Testis (tissue), 3 donors: ENCODE results near the gene CRHR1. TPM values are rescaled to one million over a fixed set of nuclear protein-coding genes. Genes with fewer than 3 reads are reported as not detected.
A peak's percentile ranks its signal among the peaks of the same experiment; 100 is the strongest.
"Not testable (repeated sequence)": the region's sequence is repeated elsewhere in the genome, so short reads cannot be mapped to it uniquely, and the experiment has no call there.

Source experiments
- DNase-seq: peaks from one replicate; pipeline ENCODE4 v3.0.0-alpha.2; 2019
- H3K27ac ChIP-seq, 2 donors: fragments of 200-600 bp; sonication (generic); one replicate each; pipeline ENCODE4 v1.5.1; 2019
- H3K27me3 ChIP-seq: fragments of 200-600 bp; sonication (generic); one replicate; pipeline ENCODE4 v1.5.1; 2019
- H3K36me3 ChIP-seq: fragments of 200-600 bp; sonication (generic); one replicate; pipeline ENCODE4 v1.5.1; 2017; ENCODE audit warnings: low read depth; ENCODE audit errors: missing control alignments
- H3K4me1 ChIP-seq: fragments of 200-600 bp; sonication (generic); one replicate; pipeline ENCODE4 v1.5.1; 2019
- H3K4me3 ChIP-seq, 2 donors: fragments of 200-600 bp; sonication (generic); one replicate each; pipeline ENCODE4 v1.5.1; 2017 to 2019
- H3K9me3 ChIP-seq: fragments of 200-600 bp; sonication (generic); one replicate; pipeline ENCODE4 v1.5.1; 2017
- POLR2A ChIP-seq: fragments of 450-650 bp; IDR thresholded peaks from one replicate; pipeline ENCODE4 v1.6.1; 2017; ENCODE audit warnings: antibody characterized with exemption, mild to moderate bottlenecking, moderate library complexity
- WGBS, 2 donors: methylation state at CpG; one replicate each; pipeline ENCODE4 v1.1.5; 2018; 5-methylcytosine and 5-hydroxymethylcytosine counted together
- intact Hi-C: fragments of 100-400 bp; cut with DNase I; formaldehyde crosslinking; loops from one replicate; pipeline ENCODE4 v1.15.1; 2023; ENCODE audit warnings: low total_unique reads
- polyA plus RNA-seq: library from polyadenylated mRNA; stranded (reverse); fragments of 350-450 nt; fragmentation: Illumina TruSeq; extraction: RNeasy Lipid Tissue Mini Kit (QIAGEN cat#74804); gene quantifications from one replicate; pipeline ENCODE4 v1.2.3, GENCODE V29; 2014; ENCODE audit warnings: low read depth, low replicate concordance; ENCODE audit not compliant: insufficient read depth
- total RNA-seq, 2 donors: library from RNA; depleted of rRNA; stranded (reverse); fragments of >200 nt; gene quantifications; one replicate each; pipeline ENCODE4 v1.2.3, GENCODE V29; 2016
- TF ChIP-seq, protein P1 (sequence below), 3 experiments: fragments of 450-650 bp in 2 of 3; fragments of 200-600 bp in 1 of 3; sonication (generic) in 1 of 3; IDR thresholded peaks; one replicate each; pipeline ENCODE4 v1.5.1; 2016 to 2019; ENCODE audit warnings: antibody characterized with exemption in 3 of 3, mild to moderate bottlenecking in 2 of 3, moderate library complexity in 1 of 3

Gene CRHR1
- total and polyA plus RNA-seq, 3 donors from 2014 or later, result 0.55 to 1.9 (median 0.55) TPM

DNA sequence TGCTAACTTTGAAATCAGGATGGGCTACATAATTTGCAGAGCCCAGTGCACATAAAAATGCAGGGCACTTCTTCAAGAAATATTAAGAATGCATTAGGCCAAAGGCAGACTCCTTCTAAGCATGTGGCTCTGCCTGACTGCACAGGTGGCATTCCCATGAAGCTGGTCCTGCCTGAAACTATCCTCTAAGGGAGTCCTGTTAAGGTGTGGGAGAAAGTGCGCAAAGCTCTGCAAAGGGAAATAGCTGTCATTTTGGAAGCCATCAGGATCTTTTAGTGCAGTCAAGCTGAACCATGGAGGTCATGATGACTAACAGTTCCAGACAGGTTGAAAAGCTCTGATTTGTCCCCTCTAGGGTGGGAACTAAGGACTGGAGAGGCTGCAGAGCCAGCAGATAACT is 41.9 kb upstream of the CRHR1 start:
- H3K27me3 ChIP-seq, result no peaks in the 10 kb centered on the region
- TF ChIP-seq POLR2A, result no peak
- TF ChIP-seq, protein P1, sequence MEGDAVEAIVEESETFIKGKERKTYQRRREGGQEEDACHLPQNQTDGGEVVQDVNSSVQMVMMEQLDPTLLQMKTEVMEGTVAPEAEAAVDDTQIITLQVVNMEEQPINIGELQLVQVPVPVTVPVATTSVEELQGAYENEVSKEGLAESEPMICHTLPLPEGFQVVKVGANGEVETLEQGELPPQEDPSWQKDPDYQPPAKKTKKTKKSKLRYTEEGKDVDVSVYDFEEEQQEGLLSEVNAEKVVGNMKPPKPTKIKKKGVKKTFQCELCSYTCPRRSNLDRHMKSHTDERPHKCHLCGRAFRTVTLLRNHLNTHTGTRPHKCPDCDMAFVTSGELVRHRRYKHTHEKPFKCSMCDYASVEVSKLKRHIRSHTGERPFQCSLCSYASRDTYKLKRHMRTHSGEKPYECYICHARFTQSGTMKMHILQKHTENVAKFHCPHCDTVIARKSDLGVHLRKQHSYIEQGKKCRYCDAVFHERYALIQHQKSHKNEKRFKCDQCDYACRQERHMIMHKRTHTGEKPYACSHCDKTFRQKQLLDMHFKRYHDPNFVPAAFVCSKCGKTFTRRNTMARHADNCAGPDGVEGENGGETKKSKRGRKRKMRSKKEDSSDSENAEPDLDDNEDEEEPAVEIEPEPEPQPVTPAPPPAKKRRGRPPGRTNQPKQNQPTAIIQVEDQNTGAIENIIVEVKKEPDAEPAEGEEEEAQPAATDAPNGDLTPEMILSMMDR (IDR thresholded peaks at IDR 0.05), result no peak
- WGBS, 2 donors, result 95 to 100% methylated on average over 1 of the region's 1 CpG

DNA sequence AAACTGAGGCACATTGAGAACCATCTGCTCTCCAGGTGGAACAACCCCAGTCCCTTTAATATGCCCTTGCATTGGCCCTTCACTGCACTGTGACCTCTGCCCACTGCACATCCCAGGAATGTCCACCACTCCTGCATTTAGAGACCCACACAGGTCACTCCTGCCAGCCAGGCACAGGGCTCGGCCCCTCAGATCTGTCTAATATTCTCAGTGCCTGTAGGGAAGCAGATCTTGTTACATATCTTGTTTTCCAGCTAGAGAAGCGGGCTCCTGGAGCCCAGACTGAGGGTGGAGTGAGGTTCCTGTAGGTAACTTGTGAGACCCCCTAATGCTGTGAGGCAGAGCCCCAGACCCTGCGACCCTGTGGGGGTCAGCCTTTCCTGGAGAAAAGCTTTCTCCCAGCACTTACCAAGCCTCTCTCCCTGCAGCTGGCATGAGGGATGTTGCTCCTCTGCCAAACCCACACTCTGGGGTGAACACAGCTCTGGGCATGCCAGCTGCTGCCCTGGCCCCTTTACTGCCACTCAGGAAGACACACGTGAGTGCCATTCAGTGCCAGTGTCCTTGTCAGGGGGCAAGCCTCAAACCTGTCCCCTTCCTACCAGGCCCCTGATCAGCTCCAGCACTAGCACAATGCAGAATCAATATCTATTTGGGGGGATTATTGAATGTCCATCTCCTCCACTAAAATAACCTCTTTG is 40.3 kb upstream of the CRHR1 start:
- intact Hi-C loops, result no loop called here
- Histone ChIP-seq H3K27ac (no peak overlapping the region), H3K36me3 (no peaks in the 10 kb centered on the region), H3K9me3 (no peaks in the 10 kb centered on the region), H3K27me3 (no peaks in the 10 kb centered on the region), H3K4me3 (no peak overlapping the region), H3K4me1 (no peaks in the 10 kb centered on the region)
- TF ChIP-seq POLR2A, result no peak
- TF ChIP-seq, protein P1 (IDR thresholded peaks at IDR 0.05), result no peak
- no peak for DNase-seq
- 75 to 80% methylated on average over 4 of the region's 4 CpGs for WGBS, 2 donors

More for the DNA sequence above, 41.9 kb upstream of the CRHR1 start:
- intact Hi-C loops, result no loop called here
- H3K9me3 ChIP-seq, result no peaks in the 10 kb centered on the region
- H3K4me3 ChIP-seq, result no peak overlapping the region
- no peak for DNase-seq
- no peaks in the 10 kb centered on the region for H3K36me3 ChIP-seq
- no peaks in the 10 kb centered on the region for H3K4me1 ChIP-seq
- H3K27ac ChIP-seq, result no peak overlapping the region

DNA sequence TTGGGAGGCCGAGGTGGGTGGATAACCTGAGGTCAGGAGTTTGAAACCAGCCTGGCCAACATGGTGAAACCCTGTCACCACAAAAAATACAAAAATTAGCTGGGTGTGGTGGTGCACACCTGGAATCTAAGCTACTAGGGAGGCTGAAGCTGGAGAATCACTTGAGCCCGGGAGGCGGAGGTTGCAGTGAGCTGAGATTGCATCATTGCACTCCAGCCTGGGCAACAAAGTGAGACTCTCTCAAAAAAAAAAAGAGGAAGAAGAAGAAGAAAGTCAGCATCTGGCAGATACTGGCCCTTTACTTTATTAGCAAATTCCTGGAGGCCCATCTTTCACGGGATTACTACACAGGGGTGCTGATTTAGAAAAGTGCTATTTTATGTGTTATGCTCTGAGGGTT is 39.3 kb upstream of the CRHR1 start:
- H3K36me3 ChIP-seq, DNase-seq, H3K4me1 ChIP-seq, H3K27me3 ChIP-seq, H3K27ac ChIP-seq, H3K9me3 ChIP-seq, intact Hi-C loops, H3K4me3 ChIP-seq: not testable (repeated sequence)
- WGBS, 2 donors, result 84 to 90% methylated on average over 4 of the region's 4 CpGs

DNA sequence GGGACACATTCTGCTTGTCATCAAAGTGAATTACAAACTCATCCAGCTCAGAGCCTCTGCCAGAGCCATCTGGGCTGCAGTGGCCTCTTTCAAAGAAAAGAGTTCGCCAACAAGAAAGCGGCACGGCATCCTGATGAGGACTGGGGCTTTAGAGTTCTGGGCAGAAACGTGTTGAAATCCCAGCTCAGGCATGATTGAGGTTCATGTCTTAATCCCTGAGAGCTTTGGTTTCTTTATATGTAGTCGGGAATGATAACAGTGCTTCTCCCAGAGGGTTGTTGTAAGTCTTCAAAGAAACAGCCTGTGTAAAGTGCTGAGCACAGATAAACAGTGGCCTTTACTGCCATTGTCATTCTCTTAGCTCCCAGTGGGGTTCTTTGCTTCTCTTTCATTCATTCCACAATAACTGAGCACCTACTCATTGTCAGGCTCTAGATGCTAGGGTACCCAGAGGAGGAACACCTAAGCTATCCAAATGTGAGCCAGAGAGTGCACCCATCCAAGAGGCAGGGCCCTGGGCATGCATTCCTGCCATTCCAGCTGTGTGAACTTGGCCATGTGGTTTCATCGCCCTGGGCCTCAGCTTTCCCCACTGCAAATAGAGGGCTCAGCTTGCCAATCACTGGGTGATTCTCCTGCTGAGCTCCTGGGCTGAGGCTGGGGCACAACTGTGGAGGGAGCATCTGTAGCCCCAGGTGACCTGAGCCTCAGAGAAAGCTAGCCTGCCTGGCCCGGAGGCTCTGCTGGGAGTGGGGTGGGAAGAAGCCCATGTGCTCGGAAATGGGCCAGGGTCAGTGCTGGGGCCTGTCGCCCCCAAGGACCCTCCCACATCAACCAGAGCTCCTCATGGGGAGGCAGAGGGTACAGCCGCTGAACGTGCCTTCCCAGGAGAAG is 38.3 kb upstream of the CRHR1 start:
- WGBS, 2 donors, result 49 to 67% methylated on average over 7 to 11 of the region's 11 CpGs
- DNase-seq, result no peak
- Histone ChIP-seq H3K4me3 (no peak overlapping the region), H3K27me3 (no peaks in the 10 kb centered on the region), H3K36me3 (no peaks in the 10 kb centered on the region), H3K9me3 (no peaks in the 10 kb centered on the region), H3K27ac (no peak overlapping the region), H3K4me1 (no peaks in the 10 kb centered on the region)
- intact Hi-C loops, result no loop called here
- no peak for TF ChIP-seq POLR2A
- TF ChIP-seq, protein P1 (IDR thresholded peaks at IDR 0.05), result no peak

DNA sequence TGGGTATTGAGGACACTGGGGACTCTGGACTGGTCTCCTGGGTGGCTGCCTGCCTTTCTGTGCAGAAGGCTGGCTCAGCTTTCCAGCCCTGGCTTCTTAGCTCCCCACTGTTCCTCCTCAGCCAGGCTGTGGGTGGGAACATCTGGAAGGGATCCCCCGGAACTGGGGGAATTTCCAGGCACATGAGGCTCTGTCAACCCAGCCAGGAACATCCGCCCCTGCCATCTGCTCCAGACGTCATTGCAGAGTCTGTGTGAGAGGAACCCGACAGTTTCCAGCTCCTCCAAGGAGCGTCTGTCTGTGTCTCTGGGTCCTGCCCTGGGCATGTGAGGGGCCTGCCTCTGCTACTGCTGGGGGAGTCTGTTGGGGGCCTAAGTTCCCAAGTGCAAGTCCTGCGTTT is 36.2 kb upstream of the CRHR1 start:
- H3K27me3 ChIP-seq, result no peaks in the 10 kb centered on the region
- TF ChIP-seq POLR2A, result no peak
- TF ChIP-seq, protein P1 (IDR thresholded peaks at IDR 0.05), result no peak
- WGBS, 2 donors, result 55 to 57% methylated on average over 1 to 6 of the region's 6 CpGs
- no peaks in the 10 kb centered on the region for H3K9me3 ChIP-seq
- no peak overlapping the region for H3K27ac ChIP-seq
- peak; percentile 55 for DNase-seq
- no peaks in the 10 kb centered on the region for H3K4me1 ChIP-seq
- H3K4me3 ChIP-seq, result no peak overlapping the region
- intact Hi-C loops, result no loop called here
- H3K36me3 ChIP-seq, result no peaks in the 10 kb centered on the region
